GM10266 (cell line): ENCODE measurements around the gene RHBDD1.
A peak's percentile ranks its signal among the peaks of the same experiment; 100 is the strongest.

Experiments used
- DNase-seq: peaks from one replicate; pipeline ENCODE4 v3.0.0; 2012; ENCODE audit errors: extremely low spot score
- CTCF ChIP-seq: IDR thresholded peaks from 2 replicates; pipeline ENCODE4 v1.5.1; 2012; ENCODE audit warnings: mild to moderate bottlenecking, low read depth; ENCODE audit not compliant: control insufficient read depth, insufficient read depth; ENCODE audit errors: missing control alignments

Gene RHBDD1

GRCh38 chr2:226983895-226984749 lies 148.3 kb downstream of the RHBDD1 start:
- DNase-seq = no peak

GRCh38 chr2:226984750-226985582 lies 149.1 kb downstream of the RHBDD1 start:
- TF ChIP-seq CTCF = peak; percentile 52
- peak; percentile 61 for DNase-seq

More at GRCh38 chr2:226983895-226984749, 148.3 kb downstream of the RHBDD1 start:
- TF ChIP-seq CTCF = no peak

- no peak for DNase-seq
- TF ChIP-seq CTCF = no peak
These were observed 149.7 kb downstream of the RHBDD1 start for GRCh38 chr2:226985583-226985946.

GRCh38 chr2:226991663-226992062 lies 155.8 kb downstream of the RHBDD1 start:
- no peak for DNase-seq
- no peak for TF ChIP-seq CTCF

GRCh38 chr2:226993171-226993570 lies 157.3 kb downstream of the RHBDD1 start:
- no peak for TF ChIP-seq CTCF
- no peak for DNase-seq

GRCh38 chr2:226994775-226995174 lies 158.9 kb downstream of the RHBDD1 start:
- TF ChIP-seq CTCF = no peak
- no peak for DNase-seq
